ENCODE measurements around the gene TAL2.

DNA sequence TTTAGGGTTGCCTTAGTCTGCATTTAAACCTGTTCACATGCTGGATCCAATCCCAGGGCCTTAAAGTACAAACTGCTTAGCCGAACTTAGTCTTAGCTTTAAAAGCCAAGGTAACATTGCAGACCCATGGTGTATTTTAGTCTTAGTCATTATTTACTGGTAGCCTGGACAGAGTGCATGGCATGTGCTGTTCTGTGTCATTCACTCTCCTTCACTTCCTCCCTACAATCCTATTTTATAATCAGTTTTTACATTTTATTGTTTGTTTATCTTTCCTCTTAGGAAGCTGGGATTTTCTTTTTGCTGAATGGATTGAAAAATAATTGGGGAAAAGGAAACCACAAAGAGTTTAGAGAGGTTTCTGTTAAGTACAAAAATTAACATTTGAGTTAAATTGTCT, 29.4 kb upstream of the TAL2 start:
- TF ChIP-seq REST (IDR thresholded peaks at IDR 0.05; ENCODE audit: insufficient read depth in 1 of 2, low read depth in 2 of 2, low read length in 2 of 2): no peak
- no peak for TF ChIP-seq SIN3A (IDR thresholded peaks at IDR 0.05; ENCODE audit: borderline replicate concordance, insufficient read depth, low read length)
- TF ChIP-seq POLR2AphosphoS5 (IDR thresholded peaks at IDR 0.05; ENCODE audit: low read depth, low read length): no peak

All from PFSK-1 (cell line).